Stromal cell of bone marrow (primary cell): ENCODE results near the gene CFAP298.

Source experiments
- DNase-seq: peaks from one replicate; pipeline ENCODE4 v3.0.0-alpha.2; 2012; ENCODE audit warnings: low read depth

Gene CFAP298

DNA sequence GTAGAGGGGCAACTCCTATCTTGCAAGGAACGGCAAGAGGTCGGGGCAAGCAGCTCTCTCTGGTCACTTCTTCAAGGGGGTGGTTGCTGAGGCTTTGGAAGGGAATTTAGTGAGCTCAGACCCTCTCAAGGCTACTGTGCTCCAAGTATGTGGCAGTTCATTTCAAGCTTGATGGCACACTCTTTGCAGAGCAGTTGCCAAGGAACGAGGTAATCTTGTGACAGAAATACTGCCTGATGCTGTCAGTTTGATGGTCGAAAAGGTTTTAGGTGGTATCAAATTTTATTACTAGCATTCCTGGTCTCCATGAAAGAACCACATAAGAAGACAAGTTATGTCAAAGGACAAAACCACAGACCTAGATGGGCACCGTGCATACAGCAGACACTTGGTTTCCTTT, 13.1 kb downstream of the CFAP298 start:
- no peak for DNase-seq

GRCh38 chr21:32597205-32597604, 15.0 kb downstream of the CFAP298 start:
- peak; percentile 83 for DNase-seq

DNA sequence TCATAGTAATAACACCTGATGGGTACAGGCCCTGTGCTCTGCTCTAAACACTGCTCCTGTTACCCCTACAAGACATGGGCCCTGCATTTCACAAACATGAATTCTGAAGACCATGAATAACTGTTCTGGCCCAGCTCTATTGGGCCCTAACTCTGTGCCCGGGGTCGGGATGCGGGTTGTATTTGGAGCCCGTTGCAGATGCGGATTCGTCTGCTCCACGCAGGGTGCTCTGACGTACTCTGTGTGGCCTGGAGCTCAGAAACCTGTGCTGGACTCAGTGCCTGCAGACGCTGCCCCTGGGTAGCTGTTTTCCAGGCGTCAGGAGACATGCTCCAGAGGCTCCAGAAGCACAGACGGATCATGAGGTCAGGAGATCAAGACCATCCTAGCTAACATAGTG, 16.7 kb downstream of the CFAP298 start:
- no peak for DNase-seq

DNA sequence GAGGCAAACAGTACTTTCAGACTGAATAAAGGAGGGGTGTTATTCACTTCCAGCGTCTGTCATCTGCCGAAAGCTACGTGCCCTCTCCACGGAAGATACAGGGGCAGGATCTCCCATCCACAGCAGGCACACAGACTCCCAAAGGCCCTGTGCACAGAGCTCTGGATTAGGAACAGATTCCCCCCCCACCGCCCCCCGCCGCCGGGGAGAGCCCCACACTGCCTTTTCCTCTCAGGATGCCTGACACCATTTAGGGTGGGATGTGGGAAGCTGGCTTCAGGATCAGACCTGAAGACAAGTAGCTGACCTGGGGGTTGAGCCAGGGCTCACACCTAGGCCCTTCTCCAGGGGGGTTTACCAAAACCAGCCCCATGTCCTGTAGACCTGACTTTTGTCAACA, 18.5 kb downstream of the CFAP298 start:
- DNase-seq, result no peak

- DNase-seq, result no peak
Measured at GRCh38 chr21:32592929-32593502, 19.2 kb downstream of the CFAP298 start.

- DNase-seq, result no peak
Measured at GRCh38 chr21:32590130-32590529, 22.0 kb downstream of the CFAP298 start.

GRCh38 chr21:32587651-32588050, 24.5 kb downstream of the CFAP298 start:
- DNase-seq, result no peak

DNA sequence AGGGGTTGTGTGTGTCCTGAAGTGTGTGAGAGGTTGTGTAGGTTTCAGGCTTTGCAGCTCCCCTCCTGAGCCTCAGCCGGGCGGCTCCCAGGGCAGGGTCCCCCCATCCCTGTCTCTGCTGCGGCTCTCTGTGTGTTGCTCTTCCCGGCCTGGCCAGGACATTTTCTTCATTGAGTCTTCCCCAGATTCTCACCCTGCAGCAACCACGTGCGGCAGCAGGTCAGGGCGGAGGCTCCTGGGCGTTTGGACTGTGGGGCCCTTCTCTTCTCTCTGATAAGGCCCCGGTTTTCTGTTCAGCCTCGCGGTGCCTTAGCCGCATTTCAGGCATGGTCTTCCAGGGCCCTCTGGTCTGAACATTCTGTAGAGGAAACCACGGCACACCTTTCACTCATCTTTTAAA, 25.1 kb downstream of the CFAP298 start:
- no peak for DNase-seq

DNA sequence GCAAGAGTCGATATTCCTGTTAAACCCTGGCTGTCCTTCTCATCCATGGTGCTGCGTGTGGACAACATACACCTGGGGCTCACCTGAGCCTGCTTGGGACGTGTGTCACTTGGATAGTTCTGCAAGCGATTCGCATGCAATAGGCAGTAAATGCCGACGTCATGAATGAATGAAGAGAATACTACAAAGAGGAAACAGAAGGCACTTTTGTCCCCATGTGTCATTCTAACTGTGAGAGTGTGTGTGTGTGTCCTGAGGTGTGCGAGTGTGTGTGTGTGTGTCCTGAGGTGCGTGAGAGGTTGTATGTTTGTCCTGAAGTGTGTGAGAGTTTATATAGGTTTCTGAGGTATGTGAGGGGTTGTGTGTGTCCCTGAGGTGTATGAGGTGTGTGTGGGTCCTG, 26.2 kb downstream of the CFAP298 start:
- DNase-seq, result no peak

- no peak for DNase-seq
Measured at GRCh38 chr21:32585042-32585710, 27.0 kb downstream of the CFAP298 start, which contains the start of gene TCP10L. Gene TCP10L, minus strand, starts transcription at chr21:32585523. Its CDS starts 1,219 bp downstream, at chr21:32584304.

DNA sequence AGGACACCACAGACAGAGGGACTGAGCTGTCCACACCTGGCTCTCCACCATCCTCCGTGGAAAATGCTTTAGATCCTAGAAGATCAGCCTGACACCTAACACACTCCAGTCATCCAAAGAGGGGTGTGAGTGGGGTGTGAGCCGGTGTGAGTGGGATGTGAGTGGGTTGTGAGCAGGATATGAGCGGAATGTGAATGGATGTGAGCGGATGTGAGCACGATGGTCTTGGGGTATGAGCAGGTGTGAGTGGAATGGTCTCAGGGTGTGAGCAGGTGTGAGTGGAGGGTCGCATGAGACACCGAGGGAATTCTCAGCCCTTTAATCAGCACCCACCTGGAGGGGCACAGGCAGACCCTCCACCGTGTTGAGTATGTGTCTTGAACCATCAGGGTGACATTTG, 27.7 kb downstream of the CFAP298 start:
- no peak for DNase-seq

DNA sequence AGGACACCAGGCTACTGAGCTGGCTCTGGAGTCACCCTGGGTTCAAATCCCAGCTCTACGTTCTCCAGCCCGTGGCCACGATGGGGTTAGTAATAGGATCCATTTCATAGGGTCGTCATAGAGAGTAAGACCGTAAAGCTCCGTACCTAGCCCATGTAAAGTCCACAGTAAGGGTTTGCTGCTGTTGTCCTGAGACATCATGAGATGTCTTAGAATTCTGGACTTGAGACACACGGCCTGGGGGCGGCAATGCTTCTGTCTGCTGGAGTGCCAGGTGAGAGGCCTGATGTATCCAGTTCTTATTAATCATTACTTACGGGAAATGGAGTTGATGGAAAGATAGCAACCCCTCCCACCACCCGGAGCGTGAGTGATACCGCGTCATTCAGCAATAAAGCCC, 30.4 kb downstream of the CFAP298 start:
- DNase-seq, result no peak

- DNase-seq, result no peak
Measured at GRCh38 chr21:32580949-32581348, 31.2 kb downstream of the CFAP298 start.

DNA sequence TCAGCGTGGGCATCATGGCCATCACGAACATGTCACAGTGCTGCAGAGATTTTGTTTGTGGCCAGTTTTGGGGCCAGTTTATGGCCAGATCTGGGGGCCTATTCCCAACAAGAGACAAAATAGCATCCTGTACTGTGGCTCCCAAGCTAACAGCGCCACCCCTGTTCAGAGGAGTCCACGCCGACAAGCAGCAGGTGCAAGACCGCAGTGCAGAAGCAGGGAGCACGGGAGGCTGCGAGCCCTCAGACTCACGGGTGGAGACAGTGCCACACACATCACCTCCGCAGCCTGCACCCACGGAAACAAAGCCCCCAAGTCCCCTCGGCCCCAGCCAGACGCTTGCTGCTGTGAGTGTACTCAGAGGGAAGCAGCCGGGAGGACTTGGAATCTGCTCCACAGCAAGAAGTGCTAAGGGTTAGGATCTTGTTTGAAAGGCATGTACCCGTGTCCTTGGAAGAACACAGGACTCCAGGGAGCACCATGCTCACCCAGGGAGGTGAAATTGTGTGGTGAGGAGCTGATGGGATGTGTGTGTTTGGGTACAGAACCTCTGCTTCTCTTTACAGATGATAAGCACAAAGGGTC, 34.0 kb downstream of the CFAP298 start:
- DNase-seq, result no peak

DNA sequence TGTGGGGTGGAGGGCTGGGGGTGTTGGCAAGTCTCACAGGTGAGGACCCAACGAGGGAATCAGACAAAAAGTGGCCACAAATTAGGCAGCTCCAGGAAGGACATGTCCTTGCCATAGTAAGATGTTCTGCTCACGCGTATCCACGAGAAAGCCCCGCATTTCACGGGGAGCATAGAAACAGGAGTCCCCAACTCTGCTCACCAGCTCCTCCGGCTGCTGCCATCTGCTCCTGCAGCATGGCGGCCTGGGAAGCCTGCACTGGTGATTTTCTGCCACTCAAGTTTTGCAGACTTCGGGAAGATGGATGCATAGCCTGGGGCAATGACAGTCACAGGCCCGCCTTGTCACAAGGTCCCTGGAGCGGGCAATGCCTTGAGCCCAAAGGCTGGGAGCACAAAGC, 36.2 kb downstream of the CFAP298 start:
- no peak for DNase-seq

GRCh38 chr21:32574946-32575925, 36.9 kb downstream of the CFAP298 start:
- DNase-seq, result no peak

DNA sequence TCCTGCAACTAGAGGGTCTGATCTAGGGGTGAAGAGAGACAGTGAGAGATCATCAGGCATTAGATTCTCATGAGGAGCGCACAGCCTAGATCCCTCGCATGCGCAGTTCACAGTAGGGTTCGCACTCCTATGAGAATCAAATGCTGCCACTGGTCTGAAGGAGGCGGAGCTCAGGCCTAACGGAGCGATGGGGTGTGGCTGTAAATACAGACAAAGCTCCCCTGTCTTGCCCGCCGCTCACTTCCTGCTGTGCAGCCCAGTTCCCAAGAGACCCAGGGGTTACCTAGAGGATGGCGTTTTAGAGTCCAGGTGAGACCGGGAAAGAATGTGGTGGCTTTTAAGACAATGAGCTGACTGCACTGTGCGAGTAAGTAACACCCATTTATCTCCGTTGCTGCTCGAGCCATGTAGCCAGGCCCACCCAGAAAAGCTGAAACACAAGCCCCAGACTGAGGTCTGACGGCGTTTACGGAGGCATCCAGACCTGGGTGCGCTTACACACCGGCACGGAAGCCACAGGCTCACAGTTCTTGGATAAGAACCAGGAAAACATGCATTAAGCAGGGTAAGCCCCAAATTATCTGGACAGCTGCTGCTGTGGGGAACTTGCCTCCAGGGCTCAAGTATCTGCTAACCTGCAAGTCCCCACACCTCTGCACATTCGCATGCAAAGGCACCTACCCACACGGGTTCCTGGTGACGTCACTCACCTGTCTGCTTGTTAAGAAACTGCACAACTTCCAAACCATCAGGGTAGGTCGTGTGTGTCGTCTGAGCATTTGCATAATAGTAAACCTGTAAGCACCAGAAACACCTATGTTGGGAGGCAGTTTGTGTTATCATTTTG, 39.4 kb downstream of the CFAP298 start:
- no peak for DNase-seq

GRCh38 chr21:32570456-32570855, 41.7 kb downstream of the CFAP298 start:
- DNase-seq, result no peak

DNA sequence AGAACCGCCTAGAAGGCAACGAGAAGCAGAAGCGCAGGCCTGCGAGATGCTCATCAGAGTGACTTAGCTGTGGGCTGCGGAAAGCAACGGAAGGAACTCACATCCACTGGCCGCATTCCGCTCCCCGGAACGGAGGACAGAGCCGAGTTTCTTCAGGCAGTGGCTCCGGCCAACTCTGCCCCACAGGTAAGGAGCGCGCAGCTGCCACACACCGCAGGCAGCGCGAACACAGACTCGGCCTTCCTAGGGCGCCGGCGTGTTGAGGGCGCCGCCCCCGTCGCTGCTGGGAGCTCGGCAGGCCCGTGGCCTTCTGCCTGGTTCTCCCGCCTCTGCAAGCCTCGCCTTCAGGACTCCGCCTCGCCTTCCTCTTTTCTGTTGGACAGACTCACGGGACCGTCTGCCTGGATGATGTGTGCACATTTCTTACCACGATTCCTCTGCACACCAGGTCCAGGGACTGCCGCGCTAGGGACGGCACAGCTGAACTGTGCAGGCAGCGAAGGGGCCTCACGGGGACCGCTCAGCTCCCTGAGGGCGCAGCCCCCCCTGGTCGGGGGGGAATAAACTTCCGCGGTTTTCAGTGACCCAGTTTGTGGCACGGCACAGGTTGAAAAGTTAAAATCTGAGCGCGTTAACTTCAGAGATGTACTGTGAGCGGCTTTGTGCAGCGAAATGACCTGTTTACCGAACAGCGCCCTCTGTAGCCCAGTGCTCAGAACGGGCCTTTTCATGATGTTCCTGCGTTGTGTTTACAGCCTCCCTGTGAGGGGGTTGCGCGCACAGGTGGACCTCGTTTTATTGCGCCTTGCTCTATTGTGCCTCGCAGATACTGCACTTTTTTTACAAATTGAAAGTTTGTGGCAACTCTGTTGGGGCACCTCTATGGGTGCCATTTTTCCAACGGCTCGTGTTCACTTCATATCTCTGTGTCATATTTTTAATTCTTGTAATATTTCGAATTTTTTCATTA, 42.6 kb downstream of the CFAP298 start:
- DNase-seq, result peak; percentile 58

DNA sequence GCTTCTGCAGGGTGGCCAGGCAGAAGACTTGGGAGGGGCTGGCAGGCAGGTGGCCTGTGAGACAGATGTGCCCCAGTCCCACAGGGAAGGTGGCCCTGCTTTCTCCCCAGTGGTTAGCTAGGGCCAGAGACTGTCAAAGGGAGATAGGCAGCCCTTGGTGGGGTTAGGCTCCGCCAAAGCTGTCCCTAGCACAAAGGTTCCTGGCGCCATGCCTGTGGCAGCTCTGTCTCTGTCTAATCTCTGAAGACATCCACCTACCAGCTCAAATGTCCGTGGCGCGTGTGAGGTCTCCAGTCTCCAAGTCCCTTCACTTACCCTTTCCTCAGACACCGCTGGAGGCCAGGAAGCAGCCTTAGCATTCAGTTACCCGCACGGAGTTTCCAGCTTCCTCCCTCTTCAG, 44.6 kb downstream of the CFAP298 start:
- DNase-seq, result no peak
